Spleen (tissue), 7 donors: Measurements from ENCODE around the gene B2M.

Source experiments
- POLR2A ChIP-seq, 3 donors: fragments of 450-650 bp; IDR thresholded peaks; one replicate each; pipeline ENCODE4 v1.5.1; 2017; ENCODE audit warnings: antibody characterized with exemption in 3 of 3, mild to moderate bottlenecking in 1 of 3
- POLR2AphosphoS5 ChIP-seq, 3 donors: sonication (generic); formaldehyde crosslinking; IDR thresholded peaks; one replicate each; pipeline ENCODE4 v1.5.1; 2017; ENCODE audit warnings: antibody characterized with exemption in 3 of 3
- TF ChIP-seq, protein P1 (sequence below), 11 experiments: fragments of 200-600 bp in 7 of 11; fragments of 450-650 bp in 4 of 11; sonication (generic) in 4 of 11; IDR thresholded peaks in 8 of 11; conservative IDR thresholded peaks in 3 of 11; 1 replicate in 7 of 11; 2 replicates in 4 of 11; pipeline versions ENCODE4 v1.4.0 to v1.8.0; 2016 to 2021; ENCODE audit warnings: antibody characterized with exemption in 11 of 11, inconsistent platforms in 4 of 11, mild to moderate bottlenecking in 1 of 11
- donor health status: DM: no; HTN: no; CAD: no; lungs with moderate emphysema.
- donor health status: DM: no; HTN: no; CAD: no.
- donor health status: DM: no; HTN: no; CAD: no.

GRCh38 chr15:44718180-44718926 is 7.0 kb downstream of the B2M start:
- TF ChIP-seq POLR2AphosphoS5 (IDR thresholded peaks at IDR 0.05) (no peak), POLR2A (IDR thresholded peaks at IDR 0.05) (no peak)
- TF ChIP-seq, protein P1, sequence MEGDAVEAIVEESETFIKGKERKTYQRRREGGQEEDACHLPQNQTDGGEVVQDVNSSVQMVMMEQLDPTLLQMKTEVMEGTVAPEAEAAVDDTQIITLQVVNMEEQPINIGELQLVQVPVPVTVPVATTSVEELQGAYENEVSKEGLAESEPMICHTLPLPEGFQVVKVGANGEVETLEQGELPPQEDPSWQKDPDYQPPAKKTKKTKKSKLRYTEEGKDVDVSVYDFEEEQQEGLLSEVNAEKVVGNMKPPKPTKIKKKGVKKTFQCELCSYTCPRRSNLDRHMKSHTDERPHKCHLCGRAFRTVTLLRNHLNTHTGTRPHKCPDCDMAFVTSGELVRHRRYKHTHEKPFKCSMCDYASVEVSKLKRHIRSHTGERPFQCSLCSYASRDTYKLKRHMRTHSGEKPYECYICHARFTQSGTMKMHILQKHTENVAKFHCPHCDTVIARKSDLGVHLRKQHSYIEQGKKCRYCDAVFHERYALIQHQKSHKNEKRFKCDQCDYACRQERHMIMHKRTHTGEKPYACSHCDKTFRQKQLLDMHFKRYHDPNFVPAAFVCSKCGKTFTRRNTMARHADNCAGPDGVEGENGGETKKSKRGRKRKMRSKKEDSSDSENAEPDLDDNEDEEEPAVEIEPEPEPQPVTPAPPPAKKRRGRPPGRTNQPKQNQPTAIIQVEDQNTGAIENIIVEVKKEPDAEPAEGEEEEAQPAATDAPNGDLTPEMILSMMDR (IDR thresholded peaks at IDR 0.05 in 8 of 11, conservative IDR thresholded peaks at IDR 0.05 in 3 of 11): no peak
